ENCODE measurements around the gene NADK2. TPM values are rescaled to one million over a fixed set of nuclear protein-coding genes. Genes with fewer than 3 reads are reported as not detected.

The NADK2 gene
- total RNA-seq, 1 experiment from 2014 or later = 12.2 TPM

DNA sequence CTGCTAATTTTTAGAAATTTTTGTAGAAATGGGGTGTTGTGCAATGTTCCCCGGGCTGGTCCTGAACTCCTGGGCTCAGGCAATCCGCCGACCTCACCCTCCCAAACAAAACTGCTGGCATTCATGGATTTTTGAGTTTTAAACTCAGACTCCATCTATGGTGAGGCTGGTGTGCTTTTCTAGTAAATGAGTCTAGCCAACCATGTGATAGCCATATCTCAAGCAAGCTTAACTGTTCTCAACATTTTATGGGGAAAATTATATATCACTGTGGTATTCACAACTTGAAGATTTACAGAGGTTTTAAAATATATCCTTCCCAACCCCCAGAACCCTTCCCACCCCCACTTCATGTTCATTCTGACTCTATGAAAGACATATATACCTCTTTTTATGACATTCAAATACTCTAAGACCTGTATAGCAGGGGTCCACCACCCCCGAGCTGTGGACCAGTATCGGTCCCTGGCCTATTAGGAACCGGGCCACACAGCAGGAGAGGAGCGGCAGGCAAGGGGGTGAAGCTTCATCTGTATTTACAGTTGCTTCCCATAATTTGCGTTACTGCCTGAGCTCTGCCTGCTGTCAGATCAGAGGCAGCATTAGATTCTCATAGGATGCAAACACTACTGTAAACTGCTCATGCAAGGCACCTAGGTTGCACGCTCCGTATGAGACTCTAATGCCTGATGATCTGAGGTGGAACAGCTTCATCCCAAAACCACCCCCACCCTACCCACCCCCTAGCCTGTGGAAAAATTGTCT is 4.5 kb upstream of the NADK2 start:
- H3K4me1 Mint-ChIP-seq = 0 out of 4 replicates have a peak, but pooled peaks cover 0 to 6% of the 10 kb centered on the region in 2 experiments

More for the DNA sequence above, 4.5 kb upstream of the NADK2 start:
- Histone ChIP-seq H3K9ac (ENCODE audit: extremely low read depth, insufficient read length, low read length) (no peak overlapping the region), H3K27me3 (ENCODE audit: insufficient read depth, low read length) (no peaks in the 10 kb centered on the region; the same call in 1 of the 2 replicates), H3K56ac (ENCODE audit: insufficient read length, low read depth, low read length) (no peak overlapping the region), H4K20me1 (ENCODE audit: control insufficient read depth, insufficient read depth, insufficient read length) (no peaks in the 10 kb centered on the region), H4K5ac (ENCODE audit: insufficient read length, low read depth, low read length) (no peak overlapping the region), H3K14ac (ENCODE audit: insufficient read depth, low read length) (no peak overlapping the region), H3K23ac (ENCODE audit: insufficient read length, low read depth, low read length) (no peak overlapping the region), H3K27ac (ENCODE audit: insufficient read length, low read depth, low read length) (no peak overlapping the region), H3K18ac (ENCODE audit: insufficient read length, low read depth, low read length) (no peak overlapping the region), H2BK15ac (ENCODE audit: low read depth, low read length) (no peak overlapping the region), H3K79me2 (ENCODE audit: insufficient read depth, low read length) (no peaks in the 10 kb centered on the region), H2BK5ac (ENCODE audit: insufficient read length, low read length) (no peak overlapping the region), H2AK5ac (ENCODE audit: insufficient read length, low read length) (no peak overlapping the region), H3K4ac (ENCODE audit: low read depth, low read length) (no peak overlapping the region), H2AFZ (ENCODE audit: low read length) (no peak overlapping the region), H4K8ac (replicated peaks; ENCODE audit: insufficient read length, low read depth, low read length) (no peak overlapping the region), H3K4me2 (ENCODE audit: insufficient read depth, insufficient read length, low read length) (no peak overlapping the region), H3K9me3 (ENCODE audit: control insufficient read depth, low read depth, low read length) (no peaks in the 10 kb centered on the region), H2BK120ac (ENCODE audit: low read depth, low read length, poor library complexity, severe bottlenecking) (no peak overlapping the region), H3T11ph (ENCODE audit: low read length) (no peak overlapping the region), H3K79me1 (ENCODE audit: insufficient read depth, low read depth, low read length, poor library complexity, severe bottlenecking) (no peaks in the 10 kb centered on the region), H3K4me1 (ENCODE audit: insufficient read depth, low read length) (no peaks in the 10 kb centered on the region), H4K91ac (ENCODE audit: insufficient read length, low read depth, low read length) (no peak overlapping the region), H2BK20ac (ENCODE audit: low read depth, low read length, poor library complexity, severe bottlenecking) (no peak overlapping the region), H3K23me2 (ENCODE audit: insufficient read length, low read depth, low read length, poor library complexity, severe bottlenecking) (no peaks in the 10 kb centered on the region), H2BK12ac (ENCODE audit: insufficient read length, low read depth, low read length) (no peak overlapping the region)
- TF ChIP-seq, protein P1, sequence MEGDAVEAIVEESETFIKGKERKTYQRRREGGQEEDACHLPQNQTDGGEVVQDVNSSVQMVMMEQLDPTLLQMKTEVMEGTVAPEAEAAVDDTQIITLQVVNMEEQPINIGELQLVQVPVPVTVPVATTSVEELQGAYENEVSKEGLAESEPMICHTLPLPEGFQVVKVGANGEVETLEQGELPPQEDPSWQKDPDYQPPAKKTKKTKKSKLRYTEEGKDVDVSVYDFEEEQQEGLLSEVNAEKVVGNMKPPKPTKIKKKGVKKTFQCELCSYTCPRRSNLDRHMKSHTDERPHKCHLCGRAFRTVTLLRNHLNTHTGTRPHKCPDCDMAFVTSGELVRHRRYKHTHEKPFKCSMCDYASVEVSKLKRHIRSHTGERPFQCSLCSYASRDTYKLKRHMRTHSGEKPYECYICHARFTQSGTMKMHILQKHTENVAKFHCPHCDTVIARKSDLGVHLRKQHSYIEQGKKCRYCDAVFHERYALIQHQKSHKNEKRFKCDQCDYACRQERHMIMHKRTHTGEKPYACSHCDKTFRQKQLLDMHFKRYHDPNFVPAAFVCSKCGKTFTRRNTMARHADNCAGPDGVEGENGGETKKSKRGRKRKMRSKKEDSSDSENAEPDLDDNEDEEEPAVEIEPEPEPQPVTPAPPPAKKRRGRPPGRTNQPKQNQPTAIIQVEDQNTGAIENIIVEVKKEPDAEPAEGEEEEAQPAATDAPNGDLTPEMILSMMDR (conservative IDR thresholded peaks at IDR 0.05) = no peak
- no CpG with 5 or more reads among the region's 10 CpGs for WGBS (ENCODE audit: extremely low coverage, insufficient read length, low lambda C conversion rate)
- Mint-ChIP-seq H3K27ac (no peak overlapping the region), H3K9me3 (peaks cover 6 to 12% of the 10 kb centered on the region in 2 experiments; a peak in 3 of 5 replicates), H3K4me3 (no peak overlapping the region), H3K36me3 (ENCODE audit: insufficient read depth in 1 of 3, low read depth in 3 of 3) (peaks cover 0 to 16% (median 2%) of the 10 kb centered on the region in 3 experiments; a peak in 3 of 7 replicates), H3K27me3 (ENCODE audit: low read depth) (peaks cover 16% of the 10 kb centered on the region)
- DNase-seq = no peak
